ENCODE data around the gene PNKD.

DNA sequence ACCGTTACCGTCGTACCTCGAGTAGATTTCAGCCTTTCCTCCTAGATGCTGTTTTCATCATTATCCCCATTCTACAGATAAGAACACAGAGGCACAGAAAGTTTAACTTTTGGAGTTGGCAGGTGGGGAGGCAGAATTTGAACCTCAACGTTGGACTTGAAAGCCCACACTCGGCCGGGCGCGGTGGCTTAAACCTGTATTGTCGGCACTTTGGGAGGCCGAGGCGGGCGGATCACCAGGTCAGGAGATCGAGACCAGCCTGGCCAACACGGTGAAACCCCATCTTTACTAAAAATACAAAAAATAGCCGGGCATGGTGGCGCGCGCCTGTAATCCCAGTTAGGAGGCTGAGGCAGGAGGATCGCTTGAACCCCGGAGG, 97.8 kb downstream of the PNKD start:
- TF ChIP-seq, protein P1, sequence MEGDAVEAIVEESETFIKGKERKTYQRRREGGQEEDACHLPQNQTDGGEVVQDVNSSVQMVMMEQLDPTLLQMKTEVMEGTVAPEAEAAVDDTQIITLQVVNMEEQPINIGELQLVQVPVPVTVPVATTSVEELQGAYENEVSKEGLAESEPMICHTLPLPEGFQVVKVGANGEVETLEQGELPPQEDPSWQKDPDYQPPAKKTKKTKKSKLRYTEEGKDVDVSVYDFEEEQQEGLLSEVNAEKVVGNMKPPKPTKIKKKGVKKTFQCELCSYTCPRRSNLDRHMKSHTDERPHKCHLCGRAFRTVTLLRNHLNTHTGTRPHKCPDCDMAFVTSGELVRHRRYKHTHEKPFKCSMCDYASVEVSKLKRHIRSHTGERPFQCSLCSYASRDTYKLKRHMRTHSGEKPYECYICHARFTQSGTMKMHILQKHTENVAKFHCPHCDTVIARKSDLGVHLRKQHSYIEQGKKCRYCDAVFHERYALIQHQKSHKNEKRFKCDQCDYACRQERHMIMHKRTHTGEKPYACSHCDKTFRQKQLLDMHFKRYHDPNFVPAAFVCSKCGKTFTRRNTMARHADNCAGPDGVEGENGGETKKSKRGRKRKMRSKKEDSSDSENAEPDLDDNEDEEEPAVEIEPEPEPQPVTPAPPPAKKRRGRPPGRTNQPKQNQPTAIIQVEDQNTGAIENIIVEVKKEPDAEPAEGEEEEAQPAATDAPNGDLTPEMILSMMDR (IDR thresholded peaks at IDR 0.05): no peak
- no peak for TF ChIP-seq POLR2AphosphoS5 (IDR thresholded peaks at IDR 0.05)
- TF ChIP-seq POLR2A (IDR thresholded peaks at IDR 0.05): no peak
